ENCODE results near the gene WARS2.

WARS2 gene

DNA sequence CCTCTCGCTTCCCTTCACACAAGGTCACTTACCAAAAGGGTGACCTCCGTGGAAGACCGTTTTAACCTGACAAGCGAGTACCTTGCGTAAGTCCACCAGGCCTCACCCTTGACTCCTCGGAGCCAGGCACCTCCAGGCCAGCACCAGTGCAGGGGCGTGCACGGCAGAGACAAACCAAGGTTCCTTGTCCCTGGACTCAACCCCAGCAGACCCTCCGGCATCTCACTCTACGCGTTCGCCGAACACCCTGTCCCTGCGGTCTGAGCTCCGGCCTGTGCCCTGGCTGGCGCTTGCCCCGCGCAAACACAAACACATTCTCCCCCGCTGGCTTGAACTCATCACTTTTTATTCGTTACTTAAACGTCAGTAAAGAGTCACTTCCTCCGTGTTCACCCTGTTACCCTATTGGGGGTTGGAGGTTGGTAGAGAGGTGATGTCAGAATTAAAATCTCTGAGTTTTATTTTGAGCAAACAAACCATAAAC, 156.9 kb downstream of the WARS2 start:
- DNase-seq (ENCODE audit: low spot score), result no peak

DNA sequence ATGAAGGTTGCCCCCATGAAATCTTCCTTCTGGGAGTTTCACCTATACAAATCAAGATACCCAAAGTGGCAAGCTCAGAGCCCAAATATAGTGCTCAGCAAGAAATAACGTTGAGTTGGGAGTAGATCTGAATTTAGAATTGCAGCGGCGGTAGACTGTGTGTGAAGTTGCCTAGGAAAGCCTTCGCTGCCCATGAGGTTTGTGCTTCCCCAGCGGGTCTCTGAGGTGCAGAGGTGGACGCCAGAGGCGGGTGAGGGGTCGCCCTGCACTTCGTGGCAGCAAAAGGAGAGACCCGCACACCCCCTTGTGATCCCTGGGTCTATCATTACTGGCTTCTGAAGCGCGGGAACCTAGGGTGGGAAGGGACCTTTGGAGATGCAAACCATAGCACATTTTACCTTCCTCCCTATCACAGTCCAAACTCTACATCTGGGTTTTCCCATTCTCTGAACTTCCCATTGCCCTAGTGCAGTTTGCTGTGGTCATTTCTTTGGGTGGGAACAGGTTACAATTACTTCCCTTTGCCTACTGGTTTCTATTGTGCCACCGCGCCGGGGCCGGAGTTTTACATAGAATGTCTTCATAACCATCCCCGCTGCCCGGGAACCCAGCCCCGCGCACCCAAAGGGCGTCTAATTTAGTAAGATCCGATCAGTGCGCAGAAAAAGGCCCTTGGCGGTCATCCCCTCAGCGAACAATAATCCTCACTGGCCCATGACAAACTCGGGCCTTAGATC, 157.5 kb downstream of the WARS2 start:
- DNase-seq (ENCODE audit: low spot score), result no peak

DNA sequence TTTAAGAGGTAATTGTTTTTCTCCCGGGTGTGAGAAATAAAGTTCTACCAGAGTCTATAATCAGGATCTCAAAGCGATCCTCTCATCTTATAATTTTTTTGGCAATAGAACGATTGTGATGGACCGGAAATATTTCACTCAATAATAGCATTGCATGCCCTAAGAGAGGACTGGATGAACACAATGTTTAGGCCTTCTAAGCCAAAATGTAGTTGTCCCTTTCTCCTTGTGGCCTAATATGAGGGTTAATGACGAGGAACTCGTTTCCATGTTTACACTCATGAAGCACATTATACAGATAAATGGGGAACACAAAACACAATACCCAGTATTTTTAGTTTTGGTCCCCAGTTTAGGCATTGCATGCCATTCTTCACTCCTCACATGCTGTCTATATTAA, 158.2 kb downstream of the WARS2 start:
- DNase-seq (ENCODE audit: low spot score), result no peak

DNA sequence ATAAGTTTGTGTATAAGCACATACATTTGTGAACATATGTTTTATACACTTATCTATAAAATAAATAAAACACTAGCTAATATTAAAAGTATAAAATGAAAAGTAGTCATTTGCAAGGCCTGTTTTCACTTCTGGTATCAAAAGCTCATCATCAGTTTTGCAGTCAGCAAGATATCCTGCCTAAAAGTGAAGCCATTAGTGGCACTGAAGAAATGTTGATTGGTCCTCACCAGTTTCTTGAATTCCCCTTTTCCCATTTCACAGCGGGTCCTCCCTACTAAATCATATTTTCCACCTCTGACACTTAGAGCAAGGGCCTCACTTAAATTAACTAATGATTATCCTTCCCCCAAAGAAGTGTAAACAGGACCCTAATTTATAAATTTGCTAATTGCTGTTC, 159.0 kb downstream of the WARS2 start:
- no peak for DNase-seq (ENCODE audit: low spot score)

All from kidney capillary endothelial cell (primary cell).